Spleen (tissue), 11 donors: ENCODE data around the gene PPP2R2B. TPM values are rescaled to one million over a fixed set of nuclear protein-coding genes. Genes with fewer than 3 reads are reported as not detected.

ENCODE experiments used
- DNase-seq: peaks from one replicate; pipeline ENCODE4 v3.0.0-alpha.2; 2020
- H3K27ac ChIP-seq, 8 donors: fragments of 200-600 bp; sonication (generic) in 7 of 8; 1 replicate in 4 of 8; 2 replicates in 4 of 8; pipeline versions ENCODE4 v1.5.0 to v1.8.0; 2016 to 2021; ENCODE audit warnings: inconsistent platforms in 4 of 8, mild to moderate bottlenecking in 4 of 8, moderate library complexity in 1 of 8
- H3K27me3 ChIP-seq, 7 donors: fragments of 200-600 bp; sonication (generic) in 6 of 7; replicated peaks in 1 of 7; 1 replicate in 4 of 7; 2 replicates in 3 of 7; pipeline versions ENCODE4 v1.5.0 to v1.8.0; 2016 to 2021; ENCODE audit warnings: inconsistent platforms in 3 of 7, mild to moderate bottlenecking in 1 of 7
- H3K36me3 ChIP-seq, 6 donors: fragments of 200-600 bp; sonication (generic) in 5 of 6; 1 replicate in 4 of 6; 2 replicates in 2 of 6; pipeline versions ENCODE4 v1.5.0 to v1.8.0; 2016 to 2021; ENCODE audit warnings: inconsistent platforms in 2 of 6
- H3K4me1 ChIP-seq, 6 donors: fragments of 200-600 bp; sonication (generic) in 5 of 6; 1 replicate in 3 of 6; 2 replicates in 3 of 6; pipeline versions ENCODE4 v1.5.0 to v1.8.0; 2016 to 2021; ENCODE audit warnings: inconsistent platforms in 3 of 6
- H3K4me3 ChIP-seq, 8 donors: fragments of 200-600 bp; sonication (generic) in 7 of 8; 1 replicate in 4 of 8; 2 replicates in 4 of 8; pipeline versions ENCODE4 v1.5.0 to v1.8.0; 2016 to 2021; ENCODE audit warnings: inconsistent platforms in 4 of 8, mild to moderate bottlenecking in 4 of 8, moderate library complexity in 2 of 8
- H3K9me3 ChIP-seq, 8 donors: fragments of 200-600 bp; sonication (generic) in 7 of 8; 1 replicate in 4 of 8; 2 replicates in 4 of 8; pipeline versions ENCODE4 v1.5.0 to v1.8.0; 2016 to 2021; ENCODE audit warnings: inconsistent platforms in 4 of 8
- CTCF ChIP-seq, 11 experiments: fragments of 200-600 bp in 7 of 11; fragments of 450-650 bp in 4 of 11; sonication (generic) in 4 of 11; IDR thresholded peaks in 8 of 11; conservative IDR thresholded peaks in 3 of 11; 1 replicate in 7 of 11; 2 replicates in 4 of 11; pipeline versions ENCODE4 v1.4.0 to v1.8.0; 2016 to 2021; ENCODE audit warnings: antibody characterized with exemption in 11 of 11, inconsistent platforms in 4 of 11, mild to moderate bottlenecking in 1 of 11
- POLR2A ChIP-seq, 3 donors: fragments of 450-650 bp; IDR thresholded peaks; one replicate each; pipeline ENCODE4 v1.5.1; 2017; ENCODE audit warnings: antibody characterized with exemption in 3 of 3, mild to moderate bottlenecking in 1 of 3
- POLR2AphosphoS5 ChIP-seq, 3 donors: sonication (generic); formaldehyde crosslinking; IDR thresholded peaks; one replicate each; pipeline ENCODE4 v1.5.1; 2017; ENCODE audit warnings: antibody characterized with exemption in 3 of 3
- WGBS, 5 donors: extraction: QIAGEN DNeasy Blood & Tissue Kit in 3 of 5; methylation state at CpG; one replicate each; pipeline versions ENCODE4 v1.1.5 to v1.1.7; 2013 to 2018; 5-methylcytosine and 5-hydroxymethylcytosine counted together
- intact Hi-C: fragments of 100-400 bp; cut with DNase I; formaldehyde crosslinking; loops from one replicate; pipeline ENCODE4 v1.15.0; 2023; ENCODE audit warnings: low total_unique reads
- polyA plus RNA-seq, 3 donors: library from polyadenylated mRNA; stranded (reverse); fragments of 200-250 nt; gene quantifications; one replicate each; pipeline ENCODE4 v1.2.1, GENCODE V29; 2013
- total RNA-seq, 7 donors: library from RNA; depleted of rRNA in 3 of 7; stranded (reverse); fragments of >200 nt in 3 of 7; fragmentation: NEBNext Ultra II Directional in 4 of 7; extraction: Animal tissue kit (Norgen Biotek cat#: 25700) in 4 of 7; gene quantifications; one replicate each; pipeline versions ENCODE4 v1.1.0 to v1.2.1, GENCODE V29; 2016 to 2021
- donor health status: healthy with polysubstance abuse.
- donor health status: DM: no; HTN: no; CAD: no; lungs with moderate emphysema.
- donor health status: DM: no; HTN: no; CAD: no.
- donor health status: Bipolar disorder and iron deficiency.
- donor health status: healthy.
- donor health status: DM: no; HTN: no; CAD: no.
- donor health status: DM: yes; HTN: yes; CAD: no.

The PPP2R2B gene
- total and polyA plus RNA-seq, 10 donors = 0.17 to 9.3 (median 4.1) TPM

GRCh38 chr5:146633323-146633764 is 245.2 kb downstream of the PPP2R2B start:
- Histone ChIP-seq H3K4me3 (no peak overlapping the region), H3K36me3 (no peaks in the 10 kb centered on the region), H3K4me1 (no peaks in the 10 kb centered on the region), H3K27ac (no peak overlapping the region), H3K27me3 (no peaks in the 10 kb centered on the region), H3K9me3 (no peaks in the 10 kb centered on the region)
- TF ChIP-seq CTCF (IDR thresholded peaks at IDR 0.05 in 8 of 11, conservative IDR thresholded peaks at IDR 0.05 in 3 of 11) (no peak), POLR2AphosphoS5 (IDR thresholded peaks at IDR 0.05) (no peak), POLR2A (IDR thresholded peaks at IDR 0.05) (no peak)
- no peak for DNase-seq
- intact Hi-C loops = no loop called here
- WGBS, 5 donors = 77 to 88% (median 82%) methylated on average over 8 of the region's 8 CpGs

- no peak overlapping the region for H3K4me3 ChIP-seq
- intact Hi-C loops = no loop called here
- WGBS, 5 donors = 78 to 92% (median 89%) methylated on average over 8 of the region's 8 CpGs
- no peaks in the 10 kb centered on the region for H3K27me3 ChIP-seq
- DNase-seq = no peak
- H3K9me3 ChIP-seq = no peaks in the 10 kb centered on the region
- no peak for TF ChIP-seq CTCF (IDR thresholded peaks at IDR 0.05 in 8 of 11, conservative IDR thresholded peaks at IDR 0.05 in 3 of 11)
- no peak for TF ChIP-seq POLR2A (IDR thresholded peaks at IDR 0.05)
- no peak for TF ChIP-seq POLR2AphosphoS5 (IDR thresholded peaks at IDR 0.05)
- no peaks in the 10 kb centered on the region for H3K4me1 ChIP-seq
- no peak overlapping the region for H3K27ac ChIP-seq
- H3K36me3 ChIP-seq = no peaks in the 10 kb centered on the region
Observed at GRCh38 chr5:146632620-146633322, 245.8 kb downstream of the PPP2R2B start.

GRCh38 chr5:146630472-146630871 is 248.1 kb downstream of the PPP2R2B start:
- intact Hi-C loops = no loop called here
- H3K36me3 ChIP-seq = no peaks in the 10 kb centered on the region
- 87 to 93% (median 89%) methylated on average over 3 of the region's 3 CpGs for WGBS, 5 donors
- H3K9me3 ChIP-seq = no peaks in the 10 kb centered on the region
- no peaks in the 10 kb centered on the region for H3K27me3 ChIP-seq
- no peaks in the 10 kb centered on the region for H3K4me1 ChIP-seq
- no peak overlapping the region for H3K27ac ChIP-seq
- H3K4me3 ChIP-seq = no peak overlapping the region
- no peak for DNase-seq
- no peak for TF ChIP-seq POLR2AphosphoS5 (IDR thresholded peaks at IDR 0.05)
- TF ChIP-seq POLR2A (IDR thresholded peaks at IDR 0.05) = no peak
- TF ChIP-seq CTCF (IDR thresholded peaks at IDR 0.05 in 8 of 11, conservative IDR thresholded peaks at IDR 0.05 in 3 of 11) = no peak

- Histone ChIP-seq H3K36me3 (no peaks in the 10 kb centered on the region), H3K4me1 (no peaks in the 10 kb centered on the region), H3K4me3 (no peak overlapping the region), H3K27me3 (no peaks in the 10 kb centered on the region), H3K9me3 (no peaks in the 10 kb centered on the region), H3K27ac (no peak overlapping the region)
- TF ChIP-seq POLR2A (IDR thresholded peaks at IDR 0.05) = no peak
- TF ChIP-seq POLR2AphosphoS5 (IDR thresholded peaks at IDR 0.05) = no peak
- no peak for TF ChIP-seq CTCF (IDR thresholded peaks at IDR 0.05 in 8 of 11, conservative IDR thresholded peaks at IDR 0.05 in 3 of 11)
- no peak for DNase-seq
- intact Hi-C loops = no loop called here
- 77 to 93% (median 84%) methylated on average over 5 of the region's 5 CpGs for WGBS, 5 donors
Observed at GRCh38 chr5:146628950-146629349, 249.6 kb downstream of the PPP2R2B start.
